Endodermal cell (in vitro differentiated cells): ENCODE results near the gene NADK2. TPM values are rescaled to one million over a fixed set of nuclear protein-coding genes. Genes with fewer than 3 reads are reported as not detected.

ENCODE experiments used
- DNase-seq: peaks from one replicate; pipeline ENCODE4 v3.0.0-alpha.2; 2017
- H3K27ac ChIP-seq: 2 replicates; pipeline ENCODE4 v1.5.1; 2013; ENCODE audit warnings: mild to moderate bottlenecking, low read depth, low read length, moderate library complexity
- H3K27me3 ChIP-seq: 2 replicates; pipeline ENCODE4 v1.6.1; 2013; ENCODE audit warnings: mild to moderate bottlenecking, low read length, moderate library complexity; ENCODE audit not compliant: insufficient read depth, control insufficient read depth, poor library complexity, severe bottlenecking
- H3K36me3 ChIP-seq: 2 replicates; pipeline ENCODE4 v1.7.0; 2013; ENCODE audit warnings: mild to moderate bottlenecking, low read length, moderate library complexity; ENCODE audit not compliant: control insufficient read depth, insufficient read depth
- H3K4me1 ChIP-seq: one replicate; pipeline ENCODE4 v1.7.0; 2013; ENCODE audit warnings: low read length; ENCODE audit not compliant: control insufficient read depth, insufficient read depth
- H3K4me3 ChIP-seq: 2 replicates; pipeline ENCODE4 v1.5.1; 2013; ENCODE audit warnings: mild to moderate bottlenecking, low read length, moderate library complexity
- H3K9ac ChIP-seq: 2 replicates; pipeline ENCODE4 v1.6.1; 2013; ENCODE audit warnings: mild to moderate bottlenecking, low read length, moderate library complexity; ENCODE audit not compliant: poor library complexity, severe bottlenecking; ENCODE audit errors: extremely low read depth
- H3K9me3 ChIP-seq: 2 replicates; pipeline ENCODE4 v1.6.1; 2013; ENCODE audit warnings: mild to moderate bottlenecking, low read length, moderate library complexity; ENCODE audit not compliant: control insufficient read depth
- H3K27ac Mint-ChIP-seq: 2 replicates; pipeline ENCODE4 v1.8.0; 2020; ENCODE audit warnings: mixed read lengths
- H3K27me3 Mint-ChIP-seq: 2 replicates; pipeline ENCODE4 v1.8.0; 2021; ENCODE audit warnings: mild to moderate bottlenecking, mixed read lengths; ENCODE audit not compliant: insufficient read depth
- H3K36me3 Mint-ChIP-seq: 2 replicates; pipeline ENCODE4 v1.8.0; 2020; ENCODE audit warnings: low read depth, mixed read lengths
- H3K4me1 Mint-ChIP-seq: 2 replicates; pipeline ENCODE4 v1.8.0; 2020; ENCODE audit warnings: mixed read lengths
- H3K4me3 Mint-ChIP-seq: 2 replicates; pipeline ENCODE4 v1.8.0; 2020; ENCODE audit warnings: mild to moderate bottlenecking, moderate library complexity, mixed read lengths
- H3K9me3 Mint-ChIP-seq: 2 replicates; pipeline ENCODE4 v1.8.0; 2020; ENCODE audit warnings: mild to moderate bottlenecking, mixed read lengths
- WGBS, 2 experiments: methylation state at CpG; one replicate each; pipeline versions ENCODE4 v1.1.5 to v1.1.7; 2013; ENCODE audit warnings: missing lambda C conversion rate in 2 of 2, mixed read lengths in 1 of 2; ENCODE audit not compliant: insufficient coverage in 1 of 2, insufficient read length in 1 of 2; 5-methylcytosine and 5-hydroxymethylcytosine counted together
- total RNA-seq, 2 donors: library from RNA; stranded (reverse); fragmentation: NEBNext Ultra II Directional in 1 of 2; extraction: Animal tissue kit (Norgen Biotek cat#: 25700) in 1 of 2; gene quantifications; 2 replicates in 1 of 2; 3 replicates in 1 of 2; pipeline ENCODE4 v1.2.1, GENCODE V29; 2021
- TF ChIP-seq, protein P1 (sequence below): fragments of 200-600 bp; sonication (generic); conservative IDR thresholded peaks from 2 replicates; pipeline ENCODE4 v1.5.0; 2021; ENCODE audit warnings: antibody characterized with exemption, mild to moderate bottlenecking

The NADK2 gene
- total RNA-seq, 2 donors from 2014 or later, result 27.5 to 44.5 TPM

DNA sequence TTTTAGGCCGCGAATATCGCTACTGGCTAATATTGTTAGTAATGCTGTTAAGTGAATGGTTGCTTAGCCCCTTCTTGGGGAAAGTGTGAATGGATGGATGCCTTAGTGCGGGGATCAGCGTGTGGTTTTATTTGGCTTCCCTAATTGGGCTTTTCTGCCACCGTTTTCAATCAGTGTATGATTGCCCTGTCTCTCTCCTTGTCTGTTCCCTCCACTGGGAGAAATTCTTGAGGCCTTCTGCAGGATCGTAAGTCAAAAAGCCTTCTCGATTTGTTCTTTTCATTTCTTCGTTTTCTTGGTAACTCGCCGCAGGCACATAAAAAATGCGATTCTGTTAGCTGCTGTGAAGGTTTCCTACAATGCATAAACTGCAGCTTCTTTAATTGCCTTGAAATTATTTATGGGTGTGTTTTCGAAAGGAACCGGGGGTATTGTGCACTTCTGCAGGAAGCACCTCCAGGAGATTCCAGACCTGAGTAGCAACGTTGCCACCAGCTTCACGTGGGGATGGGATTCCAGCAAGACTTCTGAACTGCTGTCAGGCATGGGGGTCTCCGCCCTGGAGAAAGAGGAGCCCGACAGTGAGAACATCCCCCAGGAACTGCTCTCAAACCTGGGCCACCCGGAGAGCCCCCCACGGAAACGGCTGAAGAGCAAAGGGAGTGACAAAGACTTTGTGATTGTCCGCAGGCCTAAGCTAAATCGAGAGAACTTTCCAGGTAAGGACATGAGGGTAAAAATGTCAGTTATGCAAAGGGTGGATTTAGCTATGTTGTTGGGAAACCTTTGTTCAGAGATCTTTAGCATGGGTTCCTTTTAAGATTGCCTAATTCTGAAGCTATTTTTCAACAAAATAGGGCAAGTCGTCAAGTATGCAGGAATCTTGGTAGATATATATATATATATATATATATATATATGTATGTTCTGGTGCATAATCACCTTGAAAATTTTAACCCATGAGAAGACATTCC, 89.1 kb downstream of the NADK2 start:
- Mint-ChIP-seq H3K27me3 (peaks cover 27% of the 10 kb centered on the region), H3K4me1 (peaks cover 49% of the 10 kb centered on the region), H3K9me3 (no peaks in the 10 kb centered on the region), H3K27ac (peak overlapping the region; percentile 78), H3K36me3 (peaks cover 40% of the 10 kb centered on the region), H3K4me3 (peak overlapping the region; percentile 80)
- no peak overlapping the region for H3K27ac ChIP-seq
- H3K4me1 ChIP-seq, result peaks cover 13% of the 10 kb centered on the region
- no peaks in the 10 kb centered on the region for H3K27me3 ChIP-seq
- peaks cover 41% of the 10 kb centered on the region for H3K36me3 ChIP-seq
- TF ChIP-seq, protein P1, sequence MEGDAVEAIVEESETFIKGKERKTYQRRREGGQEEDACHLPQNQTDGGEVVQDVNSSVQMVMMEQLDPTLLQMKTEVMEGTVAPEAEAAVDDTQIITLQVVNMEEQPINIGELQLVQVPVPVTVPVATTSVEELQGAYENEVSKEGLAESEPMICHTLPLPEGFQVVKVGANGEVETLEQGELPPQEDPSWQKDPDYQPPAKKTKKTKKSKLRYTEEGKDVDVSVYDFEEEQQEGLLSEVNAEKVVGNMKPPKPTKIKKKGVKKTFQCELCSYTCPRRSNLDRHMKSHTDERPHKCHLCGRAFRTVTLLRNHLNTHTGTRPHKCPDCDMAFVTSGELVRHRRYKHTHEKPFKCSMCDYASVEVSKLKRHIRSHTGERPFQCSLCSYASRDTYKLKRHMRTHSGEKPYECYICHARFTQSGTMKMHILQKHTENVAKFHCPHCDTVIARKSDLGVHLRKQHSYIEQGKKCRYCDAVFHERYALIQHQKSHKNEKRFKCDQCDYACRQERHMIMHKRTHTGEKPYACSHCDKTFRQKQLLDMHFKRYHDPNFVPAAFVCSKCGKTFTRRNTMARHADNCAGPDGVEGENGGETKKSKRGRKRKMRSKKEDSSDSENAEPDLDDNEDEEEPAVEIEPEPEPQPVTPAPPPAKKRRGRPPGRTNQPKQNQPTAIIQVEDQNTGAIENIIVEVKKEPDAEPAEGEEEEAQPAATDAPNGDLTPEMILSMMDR, result no peak
- peak overlapping the region; percentile 65 for H3K9ac ChIP-seq
- H3K4me3 ChIP-seq, result peak overlapping the region; percentile 93
- DNase-seq, result peak; percentile 65
- H3K9me3 ChIP-seq, result peaks cover 12% of the 10 kb centered on the region
- WGBS, 2 experiments, result 4 to 5% methylated on average over 18 to 23 of the region's 24 CpGs

- peaks cover 8% of the 10 kb centered on the region for H3K4me1 ChIP-seq
- Mint-ChIP-seq H3K4me1 (peaks cover 42% of the 10 kb centered on the region), H3K9me3 (no peaks in the 10 kb centered on the region), H3K4me3 (peak within 1 kb of the TSS; percentile 80), H3K27me3 (peaks cover 18% of the 10 kb centered on the region), H3K27ac (peak within 1 kb of the TSS; percentile 84), H3K36me3 (peaks cover 32% of the 10 kb centered on the region)
- peak within 1 kb of the TSS; percentile 65 for H3K9ac ChIP-seq
- H3K9me3 ChIP-seq, result peaks cover 12% of the 10 kb centered on the region
- peak within 1 kb of the TSS; percentile 25 for H3K27ac ChIP-seq
- DNase-seq, result peak; percentile 99
- peak within 1 kb of the TSS; percentile 93 for H3K4me3 ChIP-seq
- H3K27me3 ChIP-seq, result no peaks in the 10 kb centered on the region
- 0 to 1% methylated on average over 42 to 81 of the region's 81 CpGs for WGBS, 2 experiments
- H3K36me3 ChIP-seq, result peaks cover 32% of the 10 kb centered on the region
- TF ChIP-seq, protein P1, result no peak
Measured at GRCh38 chr5:36151434-36152323, 90.0 kb downstream of the NADK2 start, which contains the start of the genes LMBRD2 and SKP2. LMBRD2 (minus strand) TSS chr5:36151887; CDS start chr5:36143349, 8,538 bp downstream. SKP2 (plus strand) TSS chr5:36152111; CDS start chr5:36152263, 152 bp downstream.
